Measurements from ENCODE around the gene LNX1. TPM values are rescaled to one million over a fixed set of nuclear protein-coding genes. Genes with fewer than 3 reads are reported as not detected.
A peak's percentile ranks its signal among the peaks of the same experiment; 100 is the strongest.

LNX1 gene
- polyA plus RNA-seq, 3 donors: 0.09 to 0.13 TPM; not detected in 1

DNA sequence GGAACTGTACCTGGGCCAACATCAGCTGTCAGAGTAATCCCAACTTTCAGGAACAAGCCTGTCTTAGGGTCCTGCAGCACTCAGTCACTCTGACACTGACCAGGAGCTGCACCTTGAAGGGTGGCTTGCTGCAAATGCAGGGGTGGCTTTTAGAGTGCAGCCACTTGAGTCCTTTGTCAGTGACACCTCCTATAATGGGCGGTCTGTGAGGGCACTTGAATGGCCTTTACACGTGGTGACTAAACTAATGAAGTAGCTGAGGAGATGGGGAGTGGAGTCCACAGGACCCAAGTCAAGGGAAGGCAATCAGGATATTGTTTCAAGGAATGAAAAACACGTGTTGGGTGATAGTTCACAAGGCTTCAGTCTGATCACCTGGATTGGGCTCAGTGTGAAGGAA lies 11.1 kb upstream of the LNX1 start:
- H2AFZ ChIP-seq (ENCODE audit: insufficient read depth, low read depth, low read length, poor library complexity, severe bottlenecking): no peak overlapping the region
- H4K20me1 ChIP-seq (ENCODE audit: insufficient read depth, low read length): no peaks in the 10 kb centered on the region
- Mint-ChIP-seq H3K36me3 (no peaks in the 10 kb centered on the region), H3K27ac (no peak overlapping the region), H3K9me3 (peaks cover 0 to 4% (median 0%) of the 10 kb centered on the region in 7 donors), H3K4me3 (no peak overlapping the region), H3K27me3 (ENCODE audit: low read depth in 3 of 3) (peaks cover 0 to 2% (median 0%) of the 10 kb centered on the region in 3 donors), H3K4me1 (peaks cover 2% of the 10 kb centered on the region)
- no peak for DNase-seq
- H3K9me3 ChIP-seq (replicated peaks in 1 of 2; ENCODE audit: control insufficient read depth in 1 of 2, insufficient read depth in 1 of 2, low read length in 2 of 2): no peaks in the 10 kb centered on the region
- H3K36me3 ChIP-seq (replicated peaks in 1 of 2; ENCODE audit: control insufficient read depth in 1 of 2, insufficient read depth in 2 of 2, low read length in 2 of 2): no peaks in the 10 kb centered on the region
- no peak overlapping the region for H3K27ac ChIP-seq (ENCODE audit: low read depth in 1 of 2, low read length in 2 of 2)
- no peaks in the 10 kb centered on the region for H3K4me1 ChIP-seq (ENCODE audit: control insufficient read depth in 1 of 2, insufficient read depth in 2 of 2, low read length in 2 of 2)
- no peak overlapping the region for H3K9ac ChIP-seq (ENCODE audit: insufficient read depth, low read length, poor library complexity, severe bottlenecking)
- 100% methylated on average over 1 of the region's 3 CpGs for WGBS (ENCODE audit: insufficient coverage)
- H3K4me3 ChIP-seq (replicated peaks in 1 of 3; ENCODE audit: low read depth in 2 of 3, low read length in 3 of 3): no peak overlapping the region
- no peak overlapping the region for H3K4me2 ChIP-seq (replicated peaks; ENCODE audit: extremely low read depth, low read length, poor library complexity, severe bottlenecking)
- H3K79me2 ChIP-seq (ENCODE audit: insufficient read depth, low read length): no peaks in the 10 kb centered on the region
- no peaks in the 10 kb centered on the region for H3K27me3 ChIP-seq (ENCODE audit: control insufficient read depth in 2 of 2, insufficient read depth in 2 of 2, low read length in 2 of 2)
- intact Hi-C loops (cut with micrococcal nuclease): no loop called here
- TF ChIP-seq, protein P1, sequence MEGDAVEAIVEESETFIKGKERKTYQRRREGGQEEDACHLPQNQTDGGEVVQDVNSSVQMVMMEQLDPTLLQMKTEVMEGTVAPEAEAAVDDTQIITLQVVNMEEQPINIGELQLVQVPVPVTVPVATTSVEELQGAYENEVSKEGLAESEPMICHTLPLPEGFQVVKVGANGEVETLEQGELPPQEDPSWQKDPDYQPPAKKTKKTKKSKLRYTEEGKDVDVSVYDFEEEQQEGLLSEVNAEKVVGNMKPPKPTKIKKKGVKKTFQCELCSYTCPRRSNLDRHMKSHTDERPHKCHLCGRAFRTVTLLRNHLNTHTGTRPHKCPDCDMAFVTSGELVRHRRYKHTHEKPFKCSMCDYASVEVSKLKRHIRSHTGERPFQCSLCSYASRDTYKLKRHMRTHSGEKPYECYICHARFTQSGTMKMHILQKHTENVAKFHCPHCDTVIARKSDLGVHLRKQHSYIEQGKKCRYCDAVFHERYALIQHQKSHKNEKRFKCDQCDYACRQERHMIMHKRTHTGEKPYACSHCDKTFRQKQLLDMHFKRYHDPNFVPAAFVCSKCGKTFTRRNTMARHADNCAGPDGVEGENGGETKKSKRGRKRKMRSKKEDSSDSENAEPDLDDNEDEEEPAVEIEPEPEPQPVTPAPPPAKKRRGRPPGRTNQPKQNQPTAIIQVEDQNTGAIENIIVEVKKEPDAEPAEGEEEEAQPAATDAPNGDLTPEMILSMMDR (IDR thresholded peaks at IDR 0.05): no peak

DNA sequence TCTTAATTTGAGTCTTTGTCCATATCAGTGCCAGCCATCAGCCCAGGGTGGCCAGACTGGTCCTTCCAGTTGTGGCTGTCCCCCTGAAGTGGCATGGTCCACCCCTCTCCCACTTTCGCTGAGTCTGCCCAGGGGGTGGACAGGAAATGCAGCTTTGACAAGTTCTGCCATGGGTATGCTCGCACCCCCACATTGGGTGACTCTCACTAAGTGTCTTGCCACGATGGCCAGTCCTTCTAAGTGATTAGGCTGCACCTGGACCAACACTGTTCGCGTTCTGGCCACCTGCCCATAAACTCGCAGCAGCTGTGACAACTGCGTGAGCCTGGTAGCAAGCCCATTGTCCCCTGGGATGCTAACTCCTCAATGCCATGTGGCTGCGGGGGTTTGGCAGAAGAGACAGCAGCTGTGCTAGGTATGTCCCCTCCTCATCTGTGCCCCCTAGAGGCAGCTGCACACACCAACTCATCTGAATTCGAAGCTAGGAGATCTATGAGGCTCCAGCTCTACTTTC lies 10.0 kb upstream of the LNX1 start:
- Mint-ChIP-seq H3K9me3 (peaks cover 0 to 4% (median 0%) of the 10 kb centered on the region in 7 donors), H3K27ac (peak overlapping the region in 1 of 7 donors; percentile 22), H3K4me1 (peaks cover 2% of the 10 kb centered on the region), H3K36me3 (no peaks in the 10 kb centered on the region), H3K27me3 (ENCODE audit: low read depth in 3 of 3) (peaks cover 0 to 2% (median 0%) of the 10 kb centered on the region in 3 donors), H3K4me3 (no peak overlapping the region)
- H3K36me3 ChIP-seq (replicated peaks in 1 of 2; ENCODE audit: control insufficient read depth in 1 of 2, insufficient read depth in 2 of 2, low read length in 2 of 2): no peaks in the 10 kb centered on the region
- H3K4me1 ChIP-seq (ENCODE audit: control insufficient read depth in 1 of 2, insufficient read depth in 2 of 2, low read length in 2 of 2): no peaks in the 10 kb centered on the region
- no peaks in the 10 kb centered on the region for H3K9me3 ChIP-seq (replicated peaks in 1 of 2; ENCODE audit: control insufficient read depth in 1 of 2, insufficient read depth in 1 of 2, low read length in 2 of 2)
- no peaks in the 10 kb centered on the region for H3K79me2 ChIP-seq (ENCODE audit: insufficient read depth, low read length)
- DNase-seq: no peak
- H3K4me3 ChIP-seq (replicated peaks in 1 of 3; ENCODE audit: low read depth in 2 of 3, low read length in 3 of 3): no peak overlapping the region
- intact Hi-C loops (cut with micrococcal nuclease): no loop called here
- no peaks in the 10 kb centered on the region for H4K20me1 ChIP-seq (ENCODE audit: insufficient read depth, low read length)
- no peak overlapping the region for H2AFZ ChIP-seq (ENCODE audit: insufficient read depth, low read depth, low read length, poor library complexity, severe bottlenecking)
- H3K27ac ChIP-seq (ENCODE audit: low read depth in 1 of 2, low read length in 2 of 2): no peak overlapping the region
- no peak overlapping the region for H3K9ac ChIP-seq (ENCODE audit: insufficient read depth, low read length, poor library complexity, severe bottlenecking)
- no peak overlapping the region for H3K4me2 ChIP-seq (replicated peaks; ENCODE audit: extremely low read depth, low read length, poor library complexity, severe bottlenecking)
- 89% methylated on average over 9 of the region's 9 CpGs for WGBS (ENCODE audit: insufficient coverage)
- TF ChIP-seq, protein P1 (IDR thresholded peaks at IDR 0.05): no peak
- H3K27me3 ChIP-seq (ENCODE audit: control insufficient read depth in 2 of 2, insufficient read depth in 2 of 2, low read length in 2 of 2): no peaks in the 10 kb centered on the region

Measured in CD14-positive monocyte (primary cell).